Body of pancreas (tissue), 4 donors: ENCODE results near the gene ELANE.

ENCODE experiments used
- POLR2A ChIP-seq, 3 donors: fragments of 450-650 bp; IDR thresholded peaks; one replicate each; pipeline ENCODE4 v1.6.1; 2016; ENCODE audit warnings: antibody characterized with exemption in 3 of 3, mild to moderate bottlenecking in 2 of 3
- TF ChIP-seq, protein P1 (sequence below), 7 experiments: fragments of 450-650 bp in 4 of 7; fragments of 200-600 bp in 3 of 7; sonication (generic) in 3 of 7; IDR thresholded peaks; one replicate each; pipeline ENCODE4 v1.5.1; 2016 to 2019; ENCODE audit warnings: antibody characterized with exemption in 7 of 7

- TF ChIP-seq, protein P1, sequence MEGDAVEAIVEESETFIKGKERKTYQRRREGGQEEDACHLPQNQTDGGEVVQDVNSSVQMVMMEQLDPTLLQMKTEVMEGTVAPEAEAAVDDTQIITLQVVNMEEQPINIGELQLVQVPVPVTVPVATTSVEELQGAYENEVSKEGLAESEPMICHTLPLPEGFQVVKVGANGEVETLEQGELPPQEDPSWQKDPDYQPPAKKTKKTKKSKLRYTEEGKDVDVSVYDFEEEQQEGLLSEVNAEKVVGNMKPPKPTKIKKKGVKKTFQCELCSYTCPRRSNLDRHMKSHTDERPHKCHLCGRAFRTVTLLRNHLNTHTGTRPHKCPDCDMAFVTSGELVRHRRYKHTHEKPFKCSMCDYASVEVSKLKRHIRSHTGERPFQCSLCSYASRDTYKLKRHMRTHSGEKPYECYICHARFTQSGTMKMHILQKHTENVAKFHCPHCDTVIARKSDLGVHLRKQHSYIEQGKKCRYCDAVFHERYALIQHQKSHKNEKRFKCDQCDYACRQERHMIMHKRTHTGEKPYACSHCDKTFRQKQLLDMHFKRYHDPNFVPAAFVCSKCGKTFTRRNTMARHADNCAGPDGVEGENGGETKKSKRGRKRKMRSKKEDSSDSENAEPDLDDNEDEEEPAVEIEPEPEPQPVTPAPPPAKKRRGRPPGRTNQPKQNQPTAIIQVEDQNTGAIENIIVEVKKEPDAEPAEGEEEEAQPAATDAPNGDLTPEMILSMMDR (IDR thresholded peaks at IDR 0.05), result peak in 3 of 7 experiments; percentile 3 to 16 (median 6)
- TF ChIP-seq POLR2A (IDR thresholded peaks at IDR 0.05), result peak in 2 of 3 donors; percentile 27 to 30
These were observed 51.2 kb downstream of the ELANE start for GRCh38 chr19:903266-903797.
